Measurements from ENCODE around the gene NEDD4L. TPM values are rescaled to one million over a fixed set of nuclear protein-coding genes. Genes with fewer than 3 reads are reported as not detected.

NEDD4L gene
- total RNA-seq, 1 experiment from 2014 or later: 57.4 TPM

- Histone ChIP-seq H2AFZ (no peak overlapping the region), H3K27ac (no peak overlapping the region), H3K4me1 (replicated peaks; ENCODE audit: insufficient read depth) (no peaks in the 10 kb centered on the region), H3K36me3 (ENCODE audit: low read depth) (no peaks in the 10 kb centered on the region), H3K9me2 (ENCODE audit: insufficient read depth) (peaks cover 5% of the 10 kb centered on the region; the same call in 1 of the 2 replicates), H3K4me2 (no peak overlapping the region), H3K27me3 (ENCODE audit: insufficient read depth, low read depth) (no peaks in the 10 kb centered on the region), H3K9me3 (ENCODE audit: insufficient read depth, low read depth) (no peaks in the 10 kb centered on the region), H3F3A (ENCODE audit: insufficient read depth, low read depth) (no peaks in the 10 kb centered on the region), H3K4me3 (no peak overlapping the region), H3K79me2 (ENCODE audit: low read depth) (no peaks in the 10 kb centered on the region), H4K20me1 (ENCODE audit: insufficient read depth) (no peaks in the 10 kb centered on the region)
- CTCF ChIA-PET: no interaction called here
- DNase-seq: no peak
- intact Hi-C loops (cut with micrococcal nuclease; ENCODE audit: unreplicated experiment): no loop called here
- no peak for TF ChIP-seq EZH2 (IDR thresholded peaks at IDR 0.05; ENCODE audit: low read depth)
- TF ChIP-seq CTCF (conservative IDR thresholded peaks at IDR 0.05): no peak
- POLR2A ChIA-PET (ENCODE audit: unreplicated experiment): no interaction called here
- no TSS peak for BruUV-seq (replicated peaks)
Observed at GRCh38 chr18:58034370-58034769, 9.7 kb upstream of the NEDD4L start.

GRCh38 chr18:58037163-58037562 lies 6.9 kb upstream of the NEDD4L start:
- Histone ChIP-seq H3K27me3 (ENCODE audit: insufficient read depth, low read depth) (no peaks in the 10 kb centered on the region), H4K20me1 (ENCODE audit: insufficient read depth) (no peaks in the 10 kb centered on the region), H2AFZ (no peak overlapping the region), H3K79me2 (ENCODE audit: low read depth) (no peaks in the 10 kb centered on the region), H3K36me3 (ENCODE audit: low read depth) (no peaks in the 10 kb centered on the region), H3K9me2 (ENCODE audit: insufficient read depth) (peaks cover 5% of the 10 kb centered on the region; the same call in 1 of the 2 replicates), H3F3A (ENCODE audit: insufficient read depth, low read depth) (0 out of 2 replicates have a peak, but pooled peaks cover 4% of the 10 kb centered on the region), H3K9me3 (ENCODE audit: insufficient read depth, low read depth) (no peaks in the 10 kb centered on the region), H3K4me1 (replicated peaks; ENCODE audit: insufficient read depth) (no peaks in the 10 kb centered on the region), H3K4me2 (no peak overlapping the region), H3K27ac (no peak overlapping the region), H3K4me3 (no peak overlapping the region)
- TF ChIP-seq EZH2 (IDR thresholded peaks at IDR 0.05; ENCODE audit: low read depth) (no peak), CTCF (conservative IDR thresholded peaks at IDR 0.05) (no peak)
- DNase-seq: no peak
- BruUV-seq (replicated peaks): no TSS peak
- POLR2A ChIA-PET (ENCODE audit: unreplicated experiment): no interaction called here
- CTCF ChIA-PET: interaction anchor here (1.2 kb wide), 1 partner anchor 99 kb away, joined by 3 read pairs; no protein-coding TSS in a partner anchor
- intact Hi-C loops (cut with micrococcal nuclease; ENCODE audit: unreplicated experiment): no loop called here

- TF ChIP-seq CTCF (conservative IDR thresholded peaks at IDR 0.05) (no peak), EZH2 (IDR thresholded peaks at IDR 0.05; ENCODE audit: low read depth) (no peak)
- intact Hi-C loops (cut with micrococcal nuclease; ENCODE audit: unreplicated experiment): no loop called here
- Histone ChIP-seq H3K27ac (no peak overlapping the region), H3K4me3 (no peak overlapping the region), H2AFZ (no peak overlapping the region), H3K4me2 (no peak overlapping the region), H4K20me1 (ENCODE audit: insufficient read depth) (no peaks in the 10 kb centered on the region), H3K4me1 (replicated peaks; ENCODE audit: insufficient read depth) (peaks cover 5% of the 10 kb centered on the region), H3K9me2 (ENCODE audit: insufficient read depth) (peaks cover 5% of the 10 kb centered on the region; the same call in 1 of the 2 replicates), H3F3A (ENCODE audit: insufficient read depth, low read depth) (peaks cover 6% of the 10 kb centered on the region; the same call in 1 of the 2 replicates), H3K9me3 (ENCODE audit: insufficient read depth, low read depth) (no peaks in the 10 kb centered on the region), H3K36me3 (ENCODE audit: low read depth) (no peaks in the 10 kb centered on the region), H3K27me3 (ENCODE audit: insufficient read depth, low read depth) (no peaks in the 10 kb centered on the region), H3K79me2 (ENCODE audit: low read depth) (no peaks in the 10 kb centered on the region)
- POLR2A ChIA-PET (ENCODE audit: unreplicated experiment): no interaction called here
- no TSS peak for BruUV-seq (replicated peaks)
- DNase-seq: no peak
- CTCF ChIA-PET: no interaction called here
Observed at GRCh38 chr18:58038063-58038462, 6.0 kb upstream of the NEDD4L start.

All from PC-9 (cell line).